GM12892 (cell line): ENCODE data around the gene UST.

Experiments used
- POLR2A ChIP-seq: IDR thresholded peaks from 2 replicates; pipeline ENCODE4 v1.6.1; 2011; ENCODE audit warnings: low read depth, low read length, control low read depth
- POLR2AphosphoS5 ChIP-seq: IDR thresholded peaks from 2 replicates; pipeline ENCODE4 v1.6.1; 2011; ENCODE audit warnings: low read depth, low read length, control low read depth
- TAF1 ChIP-seq: IDR thresholded peaks from 2 replicates; pipeline ENCODE4 v1.6.1; 2011; ENCODE audit warnings: low read depth, mild to moderate bottlenecking, control low read depth, low read length, borderline replicate concordance

DNA sequence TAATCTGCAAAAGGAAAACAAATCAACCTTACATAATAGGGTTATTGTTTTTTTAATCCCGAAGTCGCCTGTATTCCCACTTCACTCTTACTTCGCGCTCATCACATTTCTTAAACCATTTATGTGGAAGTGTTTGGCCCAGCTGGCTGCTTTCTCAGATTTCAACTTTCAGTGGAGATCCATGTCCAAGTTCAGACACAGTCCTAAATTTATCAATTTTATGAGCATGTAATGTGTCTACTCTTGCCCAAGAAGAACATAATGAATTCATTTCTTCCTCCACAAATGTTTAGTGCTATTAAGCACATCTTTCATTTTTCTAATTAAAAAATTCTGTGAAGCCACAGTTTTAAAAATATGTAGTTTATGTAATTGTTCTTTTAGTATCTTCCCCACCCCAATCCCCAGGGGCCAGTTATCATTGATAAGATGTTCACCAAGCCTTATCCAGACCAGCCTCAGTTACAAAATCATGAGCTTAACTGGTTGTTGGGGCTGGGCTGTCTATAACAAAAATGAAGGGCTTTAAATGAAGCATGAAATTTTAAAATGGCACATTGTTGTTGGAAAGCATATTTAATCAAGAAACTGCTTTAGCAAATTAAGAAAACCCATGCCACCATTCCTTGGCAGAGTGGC, 151.7 kb downstream of the UST start:
- TF ChIP-seq POLR2A, result no peak
- no peak for TF ChIP-seq TAF1
- TF ChIP-seq POLR2AphosphoS5, result no peak
